HEK293T (cell line): ENCODE measurements around the gene DAD1.

Source experiments
- ARNT ChIP-seq: fragments of 450-650 bp; IDR thresholded peaks from 2 replicates; pipeline ENCODE4 v1.6.1; 2017; ENCODE audit warnings: mild to moderate bottlenecking
- BHLHE40 ChIP-seq: fragments of 450-650 bp; IDR thresholded peaks from 2 replicates; pipeline ENCODE4 v1.6.1; 2016; ENCODE audit warnings: mild to moderate bottlenecking, moderate library complexity, borderline replicate concordance
- CTBP1 ChIP-seq: fragments of 450-650 bp; IDR thresholded peaks from 2 replicates; pipeline ENCODE4 v1.6.1; 2016; ENCODE audit warnings: borderline replicate concordance
- ELF4 ChIP-seq: fragments of 450-650 bp; IDR thresholded peaks from 2 replicates; pipeline ENCODE4 v1.6.1; 2017; ENCODE audit warnings: antibody characterized with exemption
- FOXA1 ChIP-seq: fragments of 450-650 bp; IDR thresholded peaks from 2 replicates; pipeline ENCODE4 v1.6.1; 2016; ENCODE audit warnings: mild to moderate bottlenecking
- FOXK2 ChIP-seq: fragments of 450-650 bp; IDR thresholded peaks from 2 replicates; pipeline ENCODE4 v1.6.1; 2016; ENCODE audit warnings: mild to moderate bottlenecking
- NFRKB ChIP-seq: fragments of 450-650 bp; IDR thresholded peaks from 2 replicates; pipeline ENCODE4 v1.6.1; 2016; ENCODE audit warnings: mild to moderate bottlenecking, moderate library complexity
- SP1 ChIP-seq: fragments of 450-650 bp; IDR thresholded peaks from 2 replicates; pipeline ENCODE4 v1.6.1; 2017
- SUZ12 ChIP-seq: fragments of 450-650 bp; IDR thresholded peaks from 2 replicates; pipeline ENCODE4 v1.6.1; 2016; ENCODE audit warnings: mild to moderate bottlenecking
- ZNF384 ChIP-seq: fragments of 450-650 bp; IDR thresholded peaks from 2 replicates; pipeline ENCODE4 v1.6.1; 2016
- TF ChIP-seq, protein P1 (sequence below): fragments of 450-650 bp; IDR thresholded peaks from 2 replicates; pipeline ENCODE4 v1.6.1; 2016

DNA sequence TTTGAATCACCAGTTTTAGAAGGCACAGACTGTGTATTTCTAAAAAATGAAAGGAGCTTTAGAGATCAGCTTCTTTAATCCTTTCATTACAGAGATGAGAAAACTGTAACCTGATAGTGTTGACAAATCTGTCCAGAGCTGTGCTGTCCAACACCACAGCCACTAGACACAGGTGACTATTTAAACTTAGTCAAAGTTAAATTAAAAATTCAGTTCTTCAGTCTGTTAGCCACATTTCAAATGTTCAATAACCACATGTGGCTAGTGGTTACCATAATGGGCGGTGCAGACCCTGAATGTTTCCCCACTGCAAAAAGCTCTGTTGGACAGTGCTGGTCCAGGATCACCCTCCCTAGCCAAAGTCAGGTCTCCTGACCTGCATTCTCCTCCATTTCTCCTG lies 21.6 kb downstream of the DAD1 start:
- TF ChIP-seq ELF4 (no peak), BHLHE40 (no peak), ARNT (no peak), SP1 (no peak), NFRKB (no peak), CTBP1 (no peak), FOXA1 (no peak), ZNF384 (no peak), SUZ12 (no peak), FOXK2 (no peak)
- TF ChIP-seq, protein P1, sequence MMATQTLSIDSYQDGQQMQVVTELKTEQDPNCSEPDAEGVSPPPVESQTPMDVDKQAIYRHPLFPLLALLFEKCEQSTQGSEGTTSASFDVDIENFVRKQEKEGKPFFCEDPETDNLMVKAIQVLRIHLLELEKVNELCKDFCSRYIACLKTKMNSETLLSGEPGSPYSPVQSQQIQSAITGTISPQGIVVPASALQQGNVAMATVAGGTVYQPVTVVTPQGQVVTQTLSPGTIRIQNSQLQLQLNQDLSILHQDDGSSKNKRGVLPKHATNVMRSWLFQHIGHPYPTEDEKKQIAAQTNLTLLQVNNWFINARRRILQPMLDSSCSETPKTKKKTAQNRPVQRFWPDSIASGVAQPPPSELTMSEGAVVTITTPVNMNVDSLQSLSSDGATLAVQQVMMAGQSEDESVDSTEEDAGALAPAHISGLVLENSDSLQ, result no peak
